ENCODE results near the gene TMEM8B. TPM values are rescaled to one million over a fixed set of nuclear protein-coding genes. Genes with fewer than 3 reads are reported as not detected.

The TMEM8B gene
- total and polyA plus RNA-seq, 2 of the 8 experiments (the other 6 are each of a cell fraction or from before 2014, with no cell fraction given), result 7.5 to 10.4 TPM

DNA sequence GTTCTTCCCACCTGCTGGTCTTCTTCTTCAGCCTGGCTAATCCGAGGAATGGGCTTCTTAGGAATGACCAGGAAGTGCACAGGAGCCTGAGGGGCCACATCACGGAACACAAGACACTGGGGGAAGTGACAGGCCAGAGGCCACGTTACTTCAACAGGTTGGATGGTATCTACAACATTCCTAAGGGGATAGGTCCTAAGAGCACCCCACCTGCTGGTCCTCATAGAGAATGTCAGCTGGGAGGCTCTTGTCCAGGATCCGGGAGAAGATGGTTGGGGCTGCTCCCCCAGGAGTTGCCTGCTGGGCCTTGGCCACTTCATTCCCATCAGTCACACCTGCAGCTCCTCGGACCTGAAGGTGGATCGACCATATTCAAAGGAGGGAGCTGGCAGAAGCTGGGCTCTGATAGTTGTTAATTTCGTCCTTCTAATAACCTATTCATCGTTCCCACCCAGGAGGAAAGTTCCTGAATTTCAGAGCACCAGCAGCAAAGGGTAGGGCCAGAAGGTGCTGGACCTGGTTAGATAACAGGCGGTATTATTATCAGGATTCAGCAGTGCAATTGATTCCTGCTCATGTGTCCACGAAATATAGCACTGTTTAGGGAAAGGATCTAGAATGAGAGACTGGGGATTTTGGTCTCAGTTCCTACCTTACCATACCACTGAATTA lies 15.5 kb upstream of the TMEM8B start:
- no peaks in the 10 kb centered on the region for H3K79me2 ChIP-seq (ENCODE audit: control insufficient read depth in 1 of 2, insufficient read depth in 2 of 2, low read length in 2 of 2)
- CTCF ChIA-PET (ENCODE audit: partially characterized antibody), result interaction anchor here (0.6 to 6.2 kb wide), 29 partner anchors 10 to 403 kb away, joined by 3 to 115 read pairs (median 5); partner anchors contain the start of genes CREB3, FAM221B, NPR2 and TLN1
- DNase-seq (ENCODE audit: low read depth in 1 of 2, low spot score in 2 of 2), result no peak
- no peak overlapping the region for H4K5ac ChIP-seq (ENCODE audit: insufficient read length, low read depth, low read length)
- H2AFZ ChIP-seq (ENCODE audit: low read length), result no peak overlapping the region
- no peaks in the 10 kb centered on the region; a peak in 1 of 8 replicates for H3K36me3 ChIP-seq (ENCODE audit: control insufficient read depth in 2 of 4, insufficient read depth in 4 of 4, low read length in 3 of 4)
- no peak overlapping the region for H3K4ac ChIP-seq (replicated peaks; ENCODE audit: insufficient read length, low read depth, low read length)
- no peaks in the 10 kb centered on the region for H3K9me3 ChIP-seq (ENCODE audit: insufficient read depth in 2 of 2, low read depth in 1 of 2, low read length in 1 of 2)
- H3K14ac ChIP-seq (ENCODE audit: insufficient read length), result no peak overlapping the region
- no peak for FAIRE-seq
- peaks cover 4% of the 10 kb centered on the region for H3K23me2 ChIP-seq (ENCODE audit: low read depth, low read length)
- TF ChIP-seq, protein P1, sequence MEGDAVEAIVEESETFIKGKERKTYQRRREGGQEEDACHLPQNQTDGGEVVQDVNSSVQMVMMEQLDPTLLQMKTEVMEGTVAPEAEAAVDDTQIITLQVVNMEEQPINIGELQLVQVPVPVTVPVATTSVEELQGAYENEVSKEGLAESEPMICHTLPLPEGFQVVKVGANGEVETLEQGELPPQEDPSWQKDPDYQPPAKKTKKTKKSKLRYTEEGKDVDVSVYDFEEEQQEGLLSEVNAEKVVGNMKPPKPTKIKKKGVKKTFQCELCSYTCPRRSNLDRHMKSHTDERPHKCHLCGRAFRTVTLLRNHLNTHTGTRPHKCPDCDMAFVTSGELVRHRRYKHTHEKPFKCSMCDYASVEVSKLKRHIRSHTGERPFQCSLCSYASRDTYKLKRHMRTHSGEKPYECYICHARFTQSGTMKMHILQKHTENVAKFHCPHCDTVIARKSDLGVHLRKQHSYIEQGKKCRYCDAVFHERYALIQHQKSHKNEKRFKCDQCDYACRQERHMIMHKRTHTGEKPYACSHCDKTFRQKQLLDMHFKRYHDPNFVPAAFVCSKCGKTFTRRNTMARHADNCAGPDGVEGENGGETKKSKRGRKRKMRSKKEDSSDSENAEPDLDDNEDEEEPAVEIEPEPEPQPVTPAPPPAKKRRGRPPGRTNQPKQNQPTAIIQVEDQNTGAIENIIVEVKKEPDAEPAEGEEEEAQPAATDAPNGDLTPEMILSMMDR (IDR thresholded peaks at IDR 0.05; ENCODE audit: control extremely low read depth in 1 of 3, insufficient read depth in 1 of 3, low read depth in 1 of 3, low read length in 3 of 3), result peak in 2 of 3 experiments; percentile 47 to 61; a peak in 2 of 4 replicates
- TF ChIP-seq RFX5 (IDR thresholded peaks at IDR 0.05; ENCODE audit: borderline replicate concordance, low read depth, low read length) (no peak), RAD21 (IDR thresholded peaks at IDR 0.05 in 1 of 2, conservative IDR thresholded peaks at IDR 0.05 in 1 of 2; ENCODE audit: low read depth in 2 of 2, low read length in 2 of 2) (peak; percentile 19 to 42; a peak in 3 of 4 replicates), TEAD4 (IDR thresholded peaks at IDR 0.05; ENCODE audit: low read depth, low read length) (0 out of 2 replicates have a peak, but pooled peaks have one; percentile 16)
- POLR2A ChIA-PET (ENCODE audit: partially characterized antibody), result interaction anchor here (0.6 to 4.5 kb wide), 16 partner anchors 9 to 296 kb away, joined by 3 to 38 read pairs (median 4); partner anchors contain the start of genes ARHGEF39, CREB3, FAM221B and GBA2
- no peaks in the 10 kb centered on the region for H3K79me1 ChIP-seq (ENCODE audit: low read depth, low read length)
- H2AK5ac ChIP-seq (ENCODE audit: low read depth, low read length), result no peak overlapping the region
- H4K8ac ChIP-seq (ENCODE audit: extremely low read depth, insufficient read depth, low read length), result no peak overlapping the region
- H3K9ac ChIP-seq (replicated peaks in 1 of 4; ENCODE audit: extremely low read depth in 1 of 4, low read depth in 3 of 4, low read length in 3 of 4), result no peak overlapping the region
- H3K4me3 ChIP-seq (ENCODE audit: extremely low read depth in 1 of 4, insufficient read depth in 2 of 4, low read depth in 3 of 4, low read length in 4 of 4), result peak overlapping the region in 3 of 4 experiments; percentile 72 to 84 (median 75); a peak in 4 of 8 replicates
- H3K18ac ChIP-seq (ENCODE audit: extremely low read depth, low read length), result no peak overlapping the region
- H3K23ac ChIP-seq (ENCODE audit: insufficient read length), result no peak overlapping the region
- H3K27me3 ChIP-seq (replicated peaks in 1 of 4; ENCODE audit: control insufficient read depth in 3 of 4, extremely low read depth in 1 of 4, insufficient read depth in 3 of 4, low read length in 3 of 4), result peaks cover 0 to 3% (median 2%) of the 10 kb centered on the region in 4 experiments; a peak in 1 of 7 replicates
- peaks cover 0 to 2% of the 10 kb centered on the region in 2 experiments for H4K20me1 ChIP-seq (replicated peaks in 1 of 2; ENCODE audit: control insufficient read depth in 1 of 2, insufficient read depth in 2 of 2, low read length in 2 of 2)
- no peak overlapping the region for H2BK20ac ChIP-seq (ENCODE audit: low read length)
- no peak overlapping the region for H4K91ac ChIP-seq (replicated peaks; ENCODE audit: insufficient read length, low read length)
- H2BK5ac ChIP-seq (ENCODE audit: low read depth, low read length), result peak overlapping the region; percentile 23; the same call in 1 of the 2 replicates
- H2BK120ac ChIP-seq (replicated peaks; ENCODE audit: low read depth, low read length), result no peak overlapping the region
- H2BK12ac ChIP-seq (ENCODE audit: low read depth, low read length), result 0 out of 2 replicates have a peak overlapping the region, but pooled peaks have one; percentile 43
- H3K4me1 ChIP-seq (replicated peaks in 1 of 4; ENCODE audit: control insufficient read depth in 3 of 4, insufficient read depth in 4 of 4, low read length in 3 of 4), result peaks cover 0 to 7% (median 4%) of the 10 kb centered on the region in 4 experiments; a peak in 6 of 7 replicates
- H3K4me2 ChIP-seq (ENCODE audit: insufficient read depth in 1 of 2, low read depth in 2 of 2, low read length in 2 of 2), result peak overlapping the region; percentile 75 to 78
- H3K27ac ChIP-seq (ENCODE audit: low read depth, low read length), result no peak overlapping the region
- 0 out of 2 replicates have a peak overlapping the region, but pooled peaks have one; percentile 46 for H2BK15ac ChIP-seq (ENCODE audit: low read length)
- no peak overlapping the region for H3K56ac ChIP-seq (replicated peaks; ENCODE audit: insufficient read length, low read depth, low read length)
- WGBS, 2 experiments (ENCODE audit: extremely low coverage in 1 of 2, insufficient coverage in 1 of 2, insufficient read length in 1 of 2, insufficient replicate concordance in 2 of 2, low coverage in 1 of 2, low lambda C conversion rate in 2 of 2, missing lambda C conversion rate in 1 of 2), result 76% methylated on average over 10 of the region's 10 CpGs; no CpG with 5 or more reads in 1 of the 2 experiments
